Caco-2 (cell line): ENCODE measurements around the gene KDM4F. TPM values are rescaled to one million over a fixed set of nuclear protein-coding genes. Genes with fewer than 3 reads are reported as not detected.

Experiments
- BruUV-seq: library from RNA; stranded (reverse); fragments of 400-500 nt; replicated peaks from 2 replicates; lab custom pipeline; 2021; lab: Mats Ljungman, UMichigan
- CTCF ChIA-PET: fragments of 300-600 bp; sonication (Branson Sonifier 250); formaldehyde crosslinking; loops from one replicate; lab custom pipeline; 2022; ENCODE audit warnings: antibody characterized with exemption; lab: Charles Lee
- POLR2A ChIA-PET: fragments of 300-600 bp; sonication (Branson Sonifier 250); formaldehyde crosslinking; loops from one replicate; lab custom pipeline; 2022; ENCODE audit warnings: antibody characterized with exemption; lab: Charles Lee
- DNase-seq, 2 experiments: peaks; one replicate each; pipeline versions ENCODE4 v3.0.0 to v3.0.0-alpha.2; 2020 to 2022
- H3K27me3 ChIP-seq: replicated peaks from 2 replicates; pipeline ENCODE4 v1.6.0; 2011; ENCODE audit warnings: low read length; ENCODE audit not compliant: control insufficient read depth, insufficient read depth
- H3K36me3 ChIP-seq: 2 replicates; pipeline ENCODE4 v1.5.1; 2011; ENCODE audit warnings: low read length; ENCODE audit not compliant: control insufficient read depth, insufficient read depth
- H3K4me1 ChIP-seq: fragments of 250-450 bp; sonication (Bioruptor Pico); 2 replicates; pipeline ENCODE4 v1.5.1; 2020; ENCODE audit warnings: mild to moderate bottlenecking
- H3K4me3 ChIP-seq: 2 replicates; pipeline ENCODE4 v1.5.1; 2011; ENCODE audit warnings: low read depth, mild to moderate bottlenecking, control low read depth, low read length
- H3K9me3 ChIP-seq: fragments of 250-450 bp; sonication (Bioruptor Pico); 2 replicates; pipeline ENCODE4 v1.5.1; 2020; ENCODE audit warnings: mild to moderate bottlenecking, moderate library complexity
- H3K27ac Mint-ChIP-seq: one replicate; pipeline ENCODE4 v1.8.0; 2022; ENCODE audit warnings: mixed read lengths; ENCODE audit not compliant: unreplicated experiment
- H3K27me3 Mint-ChIP-seq: one replicate; pipeline ENCODE4 v1.8.0; 2022; ENCODE audit warnings: mixed read lengths; ENCODE audit not compliant: insufficient read depth, unreplicated experiment
- H3K36me3 Mint-ChIP-seq: one replicate; pipeline ENCODE4 v1.8.0; 2022; ENCODE audit warnings: mild to moderate bottlenecking, mixed read lengths; ENCODE audit not compliant: insufficient read depth, unreplicated experiment
- H3K4me1 Mint-ChIP-seq: one replicate; pipeline ENCODE4 v1.8.0; 2022; ENCODE audit warnings: low read depth, mixed read lengths; ENCODE audit not compliant: unreplicated experiment
- H3K4me3 Mint-ChIP-seq: one replicate; pipeline ENCODE4 v1.8.0; 2022; ENCODE audit warnings: mild to moderate bottlenecking, moderate library complexity, mixed read lengths; ENCODE audit not compliant: unreplicated experiment
- H3K9me3 Mint-ChIP-seq: one replicate; pipeline ENCODE4 v1.8.0; 2022; ENCODE audit warnings: mixed read lengths; ENCODE audit not compliant: unreplicated experiment
- intact Hi-C: fragments of 100-400 bp; cut with micrococcal nuclease; formaldehyde crosslinking; loops from one replicate; pipeline ENCODE4 v1.10.0; 2022; ENCODE audit not compliant: unreplicated experiment
- total RNA-seq: library from RNA; stranded (reverse); gene quantifications from 2 replicates; pipeline ENCODE4 v1.2.3, GENCODE V29; 2022
- TF ChIP-seq, protein P1 (sequence below), 2 experiments: fragments of 200-600 bp in 1 of 2; IDR thresholded peaks; 1 replicate in 1 of 2; 2 replicates in 1 of 2; pipeline versions ENCODE4 v1.5.1 to v1.8.0; 2011 to 2022; ENCODE audit warnings: antibody characterized with exemption in 1 of 2, control low read depth in 1 of 2, inconsistent platforms in 1 of 2, low read depth in 1 of 2, low read length in 1 of 2, mild to moderate bottlenecking in 1 of 2, moderate library complexity in 1 of 2; ENCODE audit not compliant: insufficient read depth in 1 of 2, severe bottlenecking in 1 of 2, unreplicated experiment in 1 of 2

The KDM4F gene
- total RNA-seq, 1 experiment from 2014 or later = not detected

DNA sequence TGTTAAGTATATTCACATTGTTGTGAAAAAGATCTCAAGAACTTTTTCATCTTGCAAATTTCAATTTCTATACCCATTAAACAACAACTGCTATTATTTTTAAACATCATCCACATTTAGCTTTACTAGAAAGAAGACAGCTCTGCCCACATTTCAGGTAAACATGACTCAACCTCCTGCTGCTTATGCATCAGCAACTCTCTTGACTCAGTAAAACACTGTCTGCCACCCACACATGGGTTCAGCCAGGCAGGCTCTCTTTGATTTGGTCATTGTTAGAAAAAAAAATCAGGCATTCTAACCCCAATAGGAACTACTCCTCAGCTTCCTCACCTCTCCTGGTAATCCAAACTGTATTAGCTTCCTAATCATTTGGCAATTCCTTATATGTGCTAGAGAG lies 35.3 kb downstream of the KDM4F start:
- H3K4me3 Mint-ChIP-seq = no peak overlapping the region
- no TSS peak for BruUV-seq
- H3K27ac Mint-ChIP-seq = no peak overlapping the region
- intact Hi-C loops = no loop called here
- no peaks in the 10 kb centered on the region for H3K27me3 ChIP-seq
- ChIA-PET POLR2A (interaction anchor here (1.2 kb wide), 1 partner anchor 17 kb away, joined by 6 read pairs; no protein-coding TSS in a partner anchor), CTCF (no interaction called here)
- H3K9me3 Mint-ChIP-seq = no peaks in the 10 kb centered on the region
- H3K36me3 ChIP-seq = no peaks in the 10 kb centered on the region
- H3K36me3 Mint-ChIP-seq = peaks cover 8% of the 10 kb centered on the region
- TF ChIP-seq, protein P1, sequence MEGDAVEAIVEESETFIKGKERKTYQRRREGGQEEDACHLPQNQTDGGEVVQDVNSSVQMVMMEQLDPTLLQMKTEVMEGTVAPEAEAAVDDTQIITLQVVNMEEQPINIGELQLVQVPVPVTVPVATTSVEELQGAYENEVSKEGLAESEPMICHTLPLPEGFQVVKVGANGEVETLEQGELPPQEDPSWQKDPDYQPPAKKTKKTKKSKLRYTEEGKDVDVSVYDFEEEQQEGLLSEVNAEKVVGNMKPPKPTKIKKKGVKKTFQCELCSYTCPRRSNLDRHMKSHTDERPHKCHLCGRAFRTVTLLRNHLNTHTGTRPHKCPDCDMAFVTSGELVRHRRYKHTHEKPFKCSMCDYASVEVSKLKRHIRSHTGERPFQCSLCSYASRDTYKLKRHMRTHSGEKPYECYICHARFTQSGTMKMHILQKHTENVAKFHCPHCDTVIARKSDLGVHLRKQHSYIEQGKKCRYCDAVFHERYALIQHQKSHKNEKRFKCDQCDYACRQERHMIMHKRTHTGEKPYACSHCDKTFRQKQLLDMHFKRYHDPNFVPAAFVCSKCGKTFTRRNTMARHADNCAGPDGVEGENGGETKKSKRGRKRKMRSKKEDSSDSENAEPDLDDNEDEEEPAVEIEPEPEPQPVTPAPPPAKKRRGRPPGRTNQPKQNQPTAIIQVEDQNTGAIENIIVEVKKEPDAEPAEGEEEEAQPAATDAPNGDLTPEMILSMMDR (IDR thresholded peaks at IDR 0.05; ENCODE audit: insufficient read depth in 1 of 2, low read depth in 1 of 2, low read length in 1 of 2, severe bottlenecking in 1 of 2, unreplicated experiment in 1 of 2) = no peak
- H3K9me3 ChIP-seq = no peaks in the 10 kb centered on the region
- peaks cover 5% of the 10 kb centered on the region for H3K27me3 Mint-ChIP-seq
- H3K4me3 ChIP-seq = no peak overlapping the region
- H3K4me1 Mint-ChIP-seq = no peaks in the 10 kb centered on the region
- H3K4me1 ChIP-seq = peaks cover 16% of the 10 kb centered on the region
- DNase-seq = no peak

DNA sequence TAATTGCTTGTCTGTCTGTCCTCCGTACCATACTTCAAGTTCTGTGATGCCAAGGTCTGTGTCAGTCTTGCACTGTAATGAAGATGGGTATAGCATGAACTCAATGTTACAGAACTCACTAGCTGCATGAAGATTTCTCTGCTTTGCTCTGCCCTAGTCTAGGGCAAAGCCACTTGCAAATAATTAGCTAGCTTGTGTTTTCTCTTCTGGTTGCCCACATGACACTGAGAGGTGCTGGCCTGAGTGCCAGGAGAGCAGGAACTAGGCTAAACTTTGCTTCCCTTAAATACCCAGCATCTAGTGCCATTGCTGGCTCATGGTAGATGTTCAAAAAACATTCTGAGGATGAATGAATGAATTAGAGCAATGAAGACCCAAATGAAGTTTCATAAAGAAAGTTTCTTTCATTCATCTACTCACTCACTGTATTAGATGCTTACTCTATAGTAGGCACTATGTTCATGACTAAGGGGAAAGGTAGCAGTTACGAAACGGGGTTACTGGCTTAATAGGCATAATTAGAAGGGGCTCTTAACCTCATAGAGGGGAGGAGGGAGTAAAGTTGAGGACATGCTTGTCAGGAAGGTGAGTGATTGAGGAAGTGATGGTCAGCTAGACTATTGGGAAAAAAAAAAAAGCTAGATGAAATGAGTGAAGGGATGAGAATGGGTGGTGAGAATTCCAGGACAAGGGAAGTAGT lies 36.0 kb downstream of the KDM4F start:
- Histone ChIP-seq H3K9me3 (no peaks in the 10 kb centered on the region), H3K27me3 (no peaks in the 10 kb centered on the region), H3K4me3 (no peak overlapping the region), H3K36me3 (no peaks in the 10 kb centered on the region), H3K4me1 (peaks cover 16% of the 10 kb centered on the region)
- H3K27me3 Mint-ChIP-seq = peaks cover 5% of the 10 kb centered on the region
- H3K27ac Mint-ChIP-seq = no peak overlapping the region
- no peaks in the 10 kb centered on the region for H3K9me3 Mint-ChIP-seq
- ChIA-PET CTCF (no interaction called here), POLR2A (no interaction called here)
- intact Hi-C loops = no loop called here
- BruUV-seq = no TSS peak
- H3K4me3 Mint-ChIP-seq = no peak overlapping the region
- peaks cover under 1% of the 10 kb centered on the region for H3K4me1 Mint-ChIP-seq
- DNase-seq = no peak
- peaks cover 10% of the 10 kb centered on the region for H3K36me3 Mint-ChIP-seq
- TF ChIP-seq, protein P1 (IDR thresholded peaks at IDR 0.05; ENCODE audit: insufficient read depth in 1 of 2, low read depth in 1 of 2, low read length in 1 of 2, severe bottlenecking in 1 of 2, unreplicated experiment in 1 of 2) = no peak

GRCh38 chr11:95086151-95086550 lies 36.9 kb downstream of the KDM4F start:
- ChIA-PET POLR2A (no interaction called here), CTCF (no interaction called here)
- H3K36me3 ChIP-seq = no peaks in the 10 kb centered on the region
- Mint-ChIP-seq H3K36me3 (peaks cover 10% of the 10 kb centered on the region), H3K4me1 (peaks cover 6% of the 10 kb centered on the region), H3K27ac (no peak overlapping the region), H3K4me3 (no peak overlapping the region), H3K27me3 (peaks cover 5% of the 10 kb centered on the region), H3K9me3 (no peaks in the 10 kb centered on the region)
- no TSS peak for BruUV-seq
- TF ChIP-seq, protein P1 (IDR thresholded peaks at IDR 0.05; ENCODE audit: insufficient read depth in 1 of 2, low read depth in 1 of 2, low read length in 1 of 2, severe bottlenecking in 1 of 2, unreplicated experiment in 1 of 2) = no peak
- no peak for DNase-seq
- no peaks in the 10 kb centered on the region for H3K27me3 ChIP-seq
- no peaks in the 10 kb centered on the region for H3K9me3 ChIP-seq
- no peak overlapping the region for H3K4me3 ChIP-seq
- intact Hi-C loops = no loop called here
- peaks cover 19% of the 10 kb centered on the region for H3K4me1 ChIP-seq
